ENCODE data around the gene CFAP73.

The CFAP73 gene

DNA sequence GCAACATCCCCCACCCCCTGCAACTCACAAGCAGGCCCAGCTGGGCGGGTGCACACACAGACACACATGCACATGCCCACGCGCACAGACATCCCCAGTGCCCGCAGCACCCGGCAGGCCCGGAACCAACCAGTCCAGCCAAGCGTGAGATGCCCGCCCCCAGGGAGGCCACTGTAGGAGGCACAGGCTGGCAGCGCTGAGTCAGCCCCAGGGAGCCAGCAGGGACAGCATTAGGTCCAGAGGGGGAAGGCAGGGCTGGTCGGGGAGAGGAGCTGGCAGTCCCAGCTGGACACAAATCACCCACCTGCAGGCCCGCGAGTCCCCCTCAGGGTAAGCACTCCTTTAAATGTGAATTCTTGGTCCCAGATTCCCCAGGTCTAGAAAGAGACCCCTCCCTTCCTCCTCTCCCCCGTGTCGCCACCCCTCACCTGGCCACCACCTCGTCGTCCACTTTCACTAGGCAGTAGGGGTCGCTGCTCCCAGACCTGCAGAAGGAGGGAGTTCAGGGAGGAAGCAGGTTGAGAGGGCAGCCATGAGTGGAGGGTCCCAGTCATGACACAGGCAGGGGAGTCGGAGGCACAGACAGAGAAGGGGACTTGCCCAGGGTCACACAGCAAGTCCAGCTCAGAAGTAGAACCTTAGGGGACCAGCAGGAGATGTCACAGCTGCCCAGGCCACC is 18.9 kb upstream of the CFAP73 start:
- no peak overlapping the region for H3K4me3 ChIP-seq (replicated peaks; ENCODE audit: low read depth, low read length)
- no peak for DNase-seq (ENCODE audit: extremely low read depth, low read depth)
- TF ChIP-seq CTCF (IDR thresholded peaks at IDR 0.05; ENCODE audit: low read depth, low read length, missing control alignments), result peak; percentile 34

- no peak overlapping the region for H3K4me3 ChIP-seq (replicated peaks; ENCODE audit: low read depth, low read length)
- DNase-seq (ENCODE audit: extremely low read depth, low read depth), result no peak
Measured at GRCh38 chr12:113131556-113131955, 18.0 kb upstream of the CFAP73 start.

GRCh38 chr12:113133036-113133435 is 16.5 kb upstream of the CFAP73 start:
- H3K4me3 ChIP-seq (replicated peaks; ENCODE audit: low read depth, low read length), result no peak overlapping the region

More at GRCh38 chr12:113131556-113131955, 18.0 kb upstream of the CFAP73 start:
- TF ChIP-seq CTCF (IDR thresholded peaks at IDR 0.05; ENCODE audit: low read depth, low read length, missing control alignments), result no peak

DNA sequence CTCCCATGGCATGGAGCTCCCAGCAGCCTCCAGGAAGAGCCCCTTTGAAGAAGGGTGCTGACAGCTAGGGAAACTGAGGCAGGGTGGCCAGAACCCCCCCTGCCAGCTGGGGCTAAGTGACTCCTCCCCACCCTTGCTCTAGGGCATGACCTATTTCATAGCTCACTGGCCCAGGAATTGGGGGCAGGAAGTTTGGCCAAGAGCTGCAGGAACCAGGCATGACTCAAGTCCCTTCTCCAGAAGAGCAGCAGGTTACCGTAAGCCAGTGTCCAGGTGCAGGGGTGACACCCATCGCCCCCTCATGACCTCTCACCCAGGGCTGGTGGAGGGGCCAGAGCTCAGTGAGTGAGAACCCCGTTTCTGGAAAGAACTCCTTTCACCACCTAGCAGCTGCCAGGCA is 15.9 kb upstream of the CFAP73 start:
- DNase-seq (ENCODE audit: extremely low read depth, low read depth), result no peak
- TF ChIP-seq CTCF (IDR thresholded peaks at IDR 0.05; ENCODE audit: low read depth, low read length, missing control alignments), result no peak
- H3K4me3 ChIP-seq (replicated peaks; ENCODE audit: low read depth, low read length), result no peak overlapping the region

More at GRCh38 chr12:113133036-113133435, 16.5 kb upstream of the CFAP73 start:
- no peak for TF ChIP-seq CTCF (IDR thresholded peaks at IDR 0.05; ENCODE audit: low read depth, low read length, missing control alignments)
- no peak for DNase-seq (ENCODE audit: extremely low read depth, low read depth)

DNA sequence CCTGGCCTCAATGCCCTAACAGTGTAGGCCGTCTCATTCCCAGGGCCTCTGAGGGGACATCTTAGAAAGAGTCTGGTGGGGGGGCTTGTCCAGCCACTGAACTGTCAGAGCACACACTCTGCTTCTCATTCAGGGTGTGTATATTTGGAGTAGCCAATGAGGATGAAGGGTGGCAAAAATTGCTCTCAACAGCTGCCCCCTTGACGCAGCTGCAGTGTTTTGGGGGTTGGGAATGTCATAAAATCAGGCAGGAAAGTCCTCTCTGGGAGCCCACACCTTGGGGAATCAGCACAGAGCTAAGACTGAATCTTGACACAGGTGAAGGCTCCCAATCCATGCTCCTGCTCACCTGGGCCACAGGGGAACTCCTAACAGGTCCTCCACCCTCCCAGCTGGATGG is 15.5 kb upstream of the CFAP73 start:
- no peak for TF ChIP-seq CTCF (IDR thresholded peaks at IDR 0.05; ENCODE audit: low read depth, low read length, missing control alignments)
- DNase-seq (ENCODE audit: extremely low read depth, low read depth), result no peak
- H3K4me3 ChIP-seq (replicated peaks; ENCODE audit: low read depth, low read length), result no peak overlapping the region

DNA sequence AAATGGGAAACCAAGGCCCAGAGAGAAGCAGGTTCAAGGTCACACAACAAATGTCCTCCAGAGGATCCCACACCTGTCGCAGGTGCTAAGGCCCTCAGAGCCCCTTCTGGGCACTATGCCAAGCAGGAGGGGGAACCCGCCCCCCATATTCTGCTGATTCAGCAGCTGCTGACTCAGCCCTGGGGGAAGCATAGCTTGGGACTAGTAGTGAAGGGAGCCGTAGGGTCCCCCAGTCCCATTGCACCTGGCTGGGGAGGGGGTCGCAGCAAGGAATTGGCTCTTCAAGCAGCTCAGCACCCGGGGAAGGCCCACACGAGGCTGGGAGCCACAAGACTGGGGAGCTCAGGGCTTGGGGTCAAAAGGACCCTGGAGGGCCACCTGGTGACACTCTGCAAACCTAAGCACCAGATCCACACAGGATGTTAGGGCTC is 15.0 kb upstream of the CFAP73 start:
- no peak overlapping the region for H3K4me3 ChIP-seq (replicated peaks; ENCODE audit: low read depth, low read length)
- no peak for DNase-seq (ENCODE audit: extremely low read depth, low read depth)
- no peak for TF ChIP-seq CTCF (IDR thresholded peaks at IDR 0.05; ENCODE audit: low read depth, low read length, missing control alignments)

All from HFF-Myc (cell line).